GM12878 (cell line): ENCODE measurements around the gene SEMA3A. TPM values are rescaled to one million over a fixed set of nuclear protein-coding genes. Genes with fewer than 3 reads are reported as not detected.
A peak's percentile ranks its signal among the peaks of the same experiment; 100 is the strongest.

ENCODE experiments used
- ATAC-seq: fragments of 200-7000 bp; cut with Tn5 transposase; 3 replicates; pipeline ENCODE4 v1.9.1; 2020; ENCODE audit warnings: mild to moderate bottlenecking, moderate library complexity
- BruUV-seq: library from RNA; stranded (reverse); fragments of 400-500 nt; replicated peaks from 2 replicates; lab custom pipeline; 2021; lab: Mats Ljungman, UMichigan
- CTCF ChIA-PET: fragments of 300-600 bp; sonication (Branson Sonifier 250); formaldehyde crosslinking; extraction: SDS; loops from one replicate; lab custom pipeline; 2021; ENCODE audit warnings: inconsistent platforms; lab: Yijun Ruan, JAX
- POLR2A ChIA-PET: fragments of 350-600 bp; formaldehyde crosslinking; extraction: SDS; loops from one replicate; lab custom pipeline; 2021; ENCODE audit warnings: inconsistent platforms; lab: Charles Lee
- RAD21 ChIA-PET: fragments of 300-600 bp; sonication (Branson Sonifier 250); formaldehyde crosslinking; loops from one replicate; lab custom pipeline; 2023; ENCODE audit warnings: antibody characterized with exemption; ENCODE audit not compliant: unreplicated experiment; lab: Charles Lee
- SMC1A ChIA-PET: fragments of 300-600 bp; sonication (Branson Sonifier 250); formaldehyde crosslinking; loops from one replicate; lab custom pipeline; 2023; ENCODE audit not compliant: unreplicated experiment, uncharacterized antibody; lab: Charles Lee
- DNase-seq: peaks from one replicate; pipeline ENCODE4 v3.0.0-alpha.2; 2011; ENCODE audit warnings: low read depth, low spot score
- FAIRE-seq: peaks from 3 replicates; lab custom pipeline; 2011; peaks lifted over from hg19 to GRCh38; lab: Jason Lieb, UNC
- H2AFZ ChIP-seq: 2 replicates; pipeline ENCODE4 v1.6.0; 2011; ENCODE audit warnings: low read depth, low read length, control low read depth; ENCODE audit not compliant: control insufficient read depth
- H3K27ac ChIP-seq: 2 replicates; pipeline ENCODE4 v1.5.1; 2011; ENCODE audit warnings: control low read depth; ENCODE audit not compliant: control insufficient read depth, insufficient read depth
- H3K27me3 ChIP-seq, 2 experiments: replicated peaks in 1 of 2; 2 replicates each; pipeline versions ENCODE4 v1.6.0 to v1.6.1; 2011; ENCODE audit warnings: low read length in 1 of 2; ENCODE audit not compliant: control insufficient read depth in 2 of 2, insufficient read depth in 2 of 2
- H3K36me3 ChIP-seq, 2 experiments: 2 replicates each; pipeline ENCODE4 v1.5.1; 2011; ENCODE audit warnings: low read length in 1 of 2; ENCODE audit not compliant: control insufficient read depth in 2 of 2, insufficient read depth in 2 of 2
- H3K4me1 ChIP-seq: 2 replicates; pipeline ENCODE4 v1.6.1; 2011; ENCODE audit warnings: mild to moderate bottlenecking, low read length, moderate library complexity, mixed read lengths; ENCODE audit not compliant: control insufficient read depth, insufficient read depth
- H3K4me2 ChIP-seq: 2 replicates; pipeline ENCODE4 v1.6.0; 2011; ENCODE audit warnings: control low read depth; ENCODE audit not compliant: control insufficient read depth, insufficient read depth
- H3K4me3 ChIP-seq: fragments of 200-600 bp; sonication (generic); 2 replicates; pipeline ENCODE4 v1.5.1; 2016
- H3K79me2 ChIP-seq: 2 replicates; pipeline ENCODE4 v1.6.0; 2011; ENCODE audit warnings: low read length; ENCODE audit not compliant: control insufficient read depth, insufficient read depth
- H3K9ac ChIP-seq: 2 replicates; pipeline ENCODE4 v1.8.0; 2011; ENCODE audit warnings: low read length, control low read depth, mixed read lengths; ENCODE audit not compliant: control insufficient read depth, insufficient read depth
- H3K9me3 ChIP-seq: replicated peaks from 3 replicates; pipeline ENCODE4 v1.5.1; 2011; ENCODE audit warnings: mild to moderate bottlenecking, low read length; ENCODE audit not compliant: control insufficient read depth, insufficient read depth
- H4K20me1 ChIP-seq: 2 replicates; pipeline ENCODE4 v1.6.0; 2011; ENCODE audit not compliant: control insufficient read depth, insufficient read depth
- CBX3 ChIP-seq: fragments of 200-600 bp; sonication (generic); IDR thresholded peaks from 2 replicates; pipeline ENCODE4 v1.6.1; 2016; ENCODE audit warnings: low read depth, borderline replicate concordance
- CHD1 ChIP-seq: IDR thresholded peaks from 2 replicates; pipeline ENCODE4 v1.6.1; 2012; ENCODE audit warnings: low read depth, low read length, improper control_type of control experiment
- FOS ChIP-seq: IDR thresholded peaks from 3 replicates; pipeline ENCODE4 v1.6.1; 2011; ENCODE audit warnings: borderline replicate concordance; ENCODE audit not compliant: insufficient read length; ENCODE audit errors: extremely low read depth
- LARP7 ChIP-seq: fragments of 450-650 bp; IDR thresholded peaks from 2 replicates; pipeline ENCODE4 v1.6.1; 2017; ENCODE audit warnings: mild to moderate bottlenecking
- NBN ChIP-seq: fragments of 450-650 bp; IDR thresholded peaks from 2 replicates; pipeline ENCODE4 v1.6.1; 2016
- NFYA ChIP-seq: IDR thresholded peaks from 2 replicates; pipeline ENCODE4 v1.6.1; 2011; ENCODE audit warnings: low read depth, mild to moderate bottlenecking, low read length, improper control_type of control experiment, borderline replicate concordance
- RELA ChIP-seq: fragments of 450-650 bp; IDR thresholded peaks from 2 replicates; pipeline ENCODE4 v1.8.0; 2014; ENCODE audit warnings: borderline replicate concordance; ENCODE audit not compliant: partially characterized antibody
- STAT1 ChIP-seq: fragments of 450-650 bp; conservative IDR thresholded peaks from 2 replicates; pipeline ENCODE4 v1.6.1; 2014; ENCODE audit warnings: antibody characterized with exemption, mild to moderate bottlenecking
- TCF3 ChIP-seq: IDR thresholded peaks from 2 replicates; pipeline ENCODE4 v1.6.1; 2012; ENCODE audit warnings: low read depth, mild to moderate bottlenecking, low read length, borderline replicate concordance; ENCODE audit not compliant: insufficient read depth
- WGBS: methylation state at CpG from one replicate; pipeline ENCODE4 v1.1.6; 2016; ENCODE audit warnings: low lambda C conversion rate; ENCODE audit not compliant: insufficient replicate concordance, insufficient coverage; ENCODE audit errors: missing lambda C conversion rate; 5-methylcytosine and 5-hydroxymethylcytosine counted together
- in situ Hi-C: fragments of 300-500 bp; cut with MboI; formaldehyde crosslinking; loops from 9 replicates; pipeline ENCODE4 v1.14.3; 2018; ENCODE audit warnings: mixed read lengths
- intact Hi-C: fragments of 100-400 bp; cut with micrococcal nuclease; formaldehyde crosslinking; loops from one replicate; pipeline ENCODE4 v1.14.2; 2022; ENCODE audit not compliant: unreplicated experiment
- polyA plus RNA-seq, 11 experiments: library from polyadenylated mRNA; depleted of rRNA in 4 of 11; unstranded in 6 of 11; stranded (reverse) in 5 of 11; fragments of >200 nt; fragmentation: Nextera tagmentation in 4 of 11; fragmentation: Illumina TruSeq in 1 of 11; extraction: Ambion mirVana in 4 of 11; extraction: Trizol in 1 of 11; gene quantifications; 1 replicate in 1 of 11; 2 replicates in 10 of 11; pipeline versions ENCODE4 v1.2.1 to v1.2.3, GENCODE V29; 2011 to 2016; ENCODE audit warnings: inconsistent platforms in 2 of 11, missing spikeins in 2 of 11, low read depth in 1 of 11
- total RNA-seq, 4 experiments: library from RNA; depleted of rRNA in 3 of 4; stranded (reverse); fragments of >200 nt in 3 of 4; fragmentation: Illumina TruSeq in 1 of 4; extraction: Trizol in 1 of 4; gene quantifications; 2 replicates each; pipeline versions ENCODE4 v1.2.1 to v1.2.3, GENCODE V29; 2013 to 2021
- TF ChIP-seq, protein P1 (sequence below): fragments of 450-650 bp; formaldehyde crosslinking; IDR thresholded peaks from 2 replicates; pipeline ENCODE4 v1.5.0; 2022; ENCODE audit warnings: mild to moderate bottlenecking, missing genetic modification characterization
- TF ChIP-seq, protein P2 (sequence below): fragments of 450-650 bp; IDR thresholded peaks from 2 replicates; pipeline ENCODE4 v1.6.1; 2017; ENCODE audit warnings: mild to moderate bottlenecking, moderate library complexity

The SEMA3A gene
- total and polyA plus RNA-seq, 10 of the 15 experiments (the other 5 are each of a cell fraction or from before 2014, with no cell fraction given) = 0.01 to 3.3 (median 0.24) TPM

- H2AFZ ChIP-seq = no peak overlapping the region
- no peak overlapping the region for H3K9ac ChIP-seq
- POLR2A ChIA-PET = no interaction called here
- no peaks in the 10 kb centered on the region for H3K4me1 ChIP-seq
- WGBS = 0% methylated on average over 1 of the region's 1 CpG
- BruUV-seq = no TSS peak
- no peaks in the 10 kb centered on the region for H4K20me1 ChIP-seq
- in situ Hi-C loops = no loop called here
- no peaks in the 10 kb centered on the region for H3K27me3 ChIP-seq
- FAIRE-seq (no peak), ATAC-seq (peak; percentile 48; the same call in 2 of the 3 replicates), DNase-seq (no peak)
- TF ChIP-seq FOS = no peak
- no peak for TF ChIP-seq NBN
- no peaks in the 10 kb centered on the region for H3K79me2 ChIP-seq
- H3K9me3 ChIP-seq = no peaks in the 10 kb centered on the region
- RAD21 ChIA-PET = no interaction called here
- CTCF ChIA-PET = no interaction called here
- no peak overlapping the region for H3K4me3 ChIP-seq
- intact Hi-C loops = no loop called here
- no peaks in the 10 kb centered on the region for H3K36me3 ChIP-seq
- H3K27ac ChIP-seq = no peak overlapping the region
- SMC1A ChIA-PET = interaction anchor here (0.6 kb wide), 1 partner anchor 156 kb away, joined by 3 read pairs; no protein-coding TSS in a partner anchor
- no peak overlapping the region for H3K4me2 ChIP-seq
These were observed 38.1 kb upstream of the SEMA3A start for GRCh38 chr7:84232646-84233045.

GRCh38 chr7:84231157-84231556 is 36.6 kb upstream of the SEMA3A start:
- intact Hi-C loops = no loop called here
- Histone ChIP-seq H3K4me1 (no peaks in the 10 kb centered on the region), H3K27me3 (no peaks in the 10 kb centered on the region), H4K20me1 (no peaks in the 10 kb centered on the region), H3K9me3 (no peaks in the 10 kb centered on the region), H3K4me2 (no peak overlapping the region), H3K4me3 (no peak overlapping the region), H3K79me2 (no peaks in the 10 kb centered on the region), H3K36me3 (no peaks in the 10 kb centered on the region), H3K27ac (no peak overlapping the region), H2AFZ (no peak overlapping the region), H3K9ac (no peak overlapping the region)
- ChIA-PET CTCF (interaction anchor here (0.6 kb wide), 2 partner anchors 569 to 1170 kb away, joined by 3 read pairs; no protein-coding TSS in a partner anchor), POLR2A (no interaction called here), SMC1A (no interaction called here), RAD21 (no interaction called here)
- in situ Hi-C loops = no loop called here
- BruUV-seq = no TSS peak
- FAIRE-seq (no peak), ATAC-seq (no peak), DNase-seq (no peak)
- no peak for TF ChIP-seq STAT1
- TF ChIP-seq, protein P1, sequence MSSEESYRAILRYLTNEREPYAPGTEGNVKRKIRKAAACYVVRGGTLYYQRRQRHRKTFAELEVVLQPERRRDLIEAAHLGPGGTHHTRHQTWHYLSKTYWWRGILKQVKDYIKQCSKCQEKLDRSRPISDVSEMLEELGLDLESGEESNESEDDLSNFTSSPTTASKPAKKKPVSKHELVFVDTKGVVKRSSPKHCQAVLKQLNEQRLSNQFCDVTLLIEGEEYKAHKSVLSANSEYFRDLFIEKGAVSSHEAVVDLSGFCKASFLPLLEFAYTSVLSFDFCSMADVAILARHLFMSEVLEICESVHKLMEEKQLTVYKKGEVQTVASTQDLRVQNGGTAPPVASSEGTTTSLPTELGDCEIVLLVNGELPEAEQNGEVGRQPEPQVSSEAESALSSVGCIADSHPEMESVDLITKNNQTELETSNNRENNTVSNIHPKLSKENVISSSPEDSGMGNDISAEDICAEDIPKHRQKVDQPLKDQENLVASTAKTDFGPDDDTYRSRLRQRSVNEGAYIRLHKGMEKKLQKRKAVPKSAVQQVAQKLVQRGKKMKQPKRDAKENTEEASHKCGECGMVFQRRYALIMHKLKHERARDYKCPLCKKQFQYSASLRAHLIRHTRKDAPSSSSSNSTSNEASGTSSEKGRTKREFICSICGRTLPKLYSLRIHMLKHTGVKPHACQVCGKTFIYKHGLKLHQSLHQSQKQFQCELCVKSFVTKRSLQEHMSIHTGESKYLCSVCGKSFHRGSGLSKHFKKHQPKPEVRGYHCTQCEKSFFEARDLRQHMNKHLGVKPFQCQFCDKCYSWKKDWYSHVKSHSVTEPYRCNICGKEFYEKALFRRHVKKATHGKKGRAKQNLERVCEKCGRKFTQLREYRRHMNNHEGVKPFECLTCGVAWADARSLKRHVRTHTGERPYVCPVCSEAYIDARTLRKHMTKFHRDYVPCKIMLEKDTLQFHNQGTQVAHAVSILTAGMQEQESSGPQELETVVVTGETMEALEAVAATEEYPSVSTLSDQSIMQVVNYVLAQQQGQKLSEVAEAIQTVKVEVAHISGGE (CRISPR knock-in tag) = no peak
- TF ChIP-seq, protein P2, sequence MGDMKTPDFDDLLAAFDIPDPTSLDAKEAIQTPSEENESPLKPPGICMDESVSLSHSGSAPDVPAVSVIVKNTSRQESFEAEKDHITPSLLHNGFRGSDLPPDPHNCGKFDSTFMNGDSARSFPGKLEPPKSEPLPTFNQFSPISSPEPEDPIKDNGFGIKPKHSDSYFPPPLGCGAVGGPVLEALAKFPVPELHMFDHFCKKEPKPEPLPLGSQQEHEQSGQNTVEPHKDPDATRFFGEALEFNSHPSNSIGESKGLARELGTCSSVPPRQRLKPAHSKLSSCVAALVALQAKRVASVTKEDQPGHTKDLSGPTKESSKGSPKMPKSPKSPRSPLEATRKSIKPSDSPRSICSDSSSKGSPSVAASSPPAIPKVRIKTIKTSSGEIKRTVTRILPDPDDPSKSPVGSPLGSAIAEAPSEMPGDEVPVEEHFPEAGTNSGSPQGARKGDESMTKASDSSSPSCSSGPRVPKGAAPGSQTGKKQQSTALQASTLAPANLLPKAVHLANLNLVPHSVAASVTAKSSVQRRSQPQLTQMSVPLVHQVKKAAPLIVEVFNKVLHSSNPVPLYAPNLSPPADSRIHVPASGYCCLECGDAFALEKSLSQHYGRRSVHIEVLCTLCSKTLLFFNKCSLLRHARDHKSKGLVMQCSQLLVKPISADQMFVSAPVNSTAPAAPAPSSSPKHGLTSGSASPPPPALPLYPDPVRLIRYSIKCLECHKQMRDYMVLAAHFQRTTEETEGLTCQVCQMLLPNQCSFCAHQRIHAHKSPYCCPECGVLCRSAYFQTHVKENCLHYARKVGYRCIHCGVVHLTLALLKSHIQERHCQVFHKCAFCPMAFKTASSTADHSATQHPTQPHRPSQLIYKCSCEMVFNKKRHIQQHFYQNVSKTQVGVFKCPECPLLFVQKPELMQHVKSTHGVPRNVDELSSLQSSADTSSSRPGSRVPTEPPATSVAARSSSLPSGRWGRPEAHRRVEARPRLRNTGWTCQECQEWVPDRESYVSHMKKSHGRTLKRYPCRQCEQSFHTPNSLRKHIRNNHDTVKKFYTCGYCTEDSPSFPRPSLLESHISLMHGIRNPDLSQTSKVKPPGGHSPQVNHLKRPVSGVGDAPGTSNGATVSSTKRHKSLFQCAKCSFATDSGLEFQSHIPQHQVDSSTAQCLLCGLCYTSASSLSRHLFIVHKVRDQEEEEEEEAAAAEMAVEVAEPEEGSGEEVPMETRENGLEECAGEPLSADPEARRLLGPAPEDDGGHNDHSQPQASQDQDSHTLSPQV = no peak
- no peak for TF ChIP-seq NFYA
- TF ChIP-seq LARP7 = no peak
- no peak for TF ChIP-seq TCF3
- no peak for TF ChIP-seq RELA
- no peak for TF ChIP-seq CBX3
- no peak for TF ChIP-seq CHD1
